ENCODE results near the gene SIGLEC12.
"Not testable (repeated sequence)": the region's sequence is repeated elsewhere in the genome, so short reads cannot be mapped to it uniquely, and the experiment has no call there.

The SIGLEC12 gene

DNA sequence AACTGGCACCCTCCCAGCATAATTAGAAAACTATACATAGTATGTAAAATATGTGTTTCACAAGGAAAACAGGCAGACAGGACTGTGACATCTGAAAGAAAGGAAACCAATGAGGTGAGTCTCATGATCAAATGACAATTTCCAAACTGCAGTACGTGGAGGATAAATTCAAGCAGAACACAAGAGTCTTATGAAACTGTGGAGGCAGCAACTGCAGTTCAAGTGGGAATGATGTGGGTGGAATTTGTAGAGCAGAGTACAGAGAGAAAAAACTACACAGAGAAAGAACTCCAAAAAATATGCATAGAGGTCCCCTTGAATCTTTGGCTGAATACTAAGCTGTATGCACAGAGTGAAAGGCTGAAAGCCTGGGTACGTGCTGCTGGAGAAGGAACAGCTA, 20.2 kb upstream of the SIGLEC12 start:
- no peak for DNase-seq

DNA sequence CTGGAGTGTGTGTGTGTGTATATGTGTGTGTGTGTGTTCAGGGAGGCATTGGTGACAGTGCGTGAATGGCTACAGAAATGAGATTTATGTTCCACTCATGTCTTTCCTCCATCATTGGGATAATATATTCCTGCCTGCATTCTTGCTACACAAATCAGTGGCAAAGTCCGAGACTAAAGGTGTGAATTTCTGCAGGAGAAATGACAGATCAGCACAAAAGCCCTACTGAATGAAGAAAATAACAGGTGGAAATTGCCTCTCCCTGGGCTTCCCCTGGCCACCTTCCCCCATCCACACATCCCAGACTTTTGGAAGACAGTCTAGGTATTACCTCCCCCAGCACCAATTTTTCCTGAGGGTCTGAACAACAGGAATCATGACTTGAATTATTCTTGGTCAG, 19.8 kb upstream of the SIGLEC12 start:
- no peak for DNase-seq

DNA sequence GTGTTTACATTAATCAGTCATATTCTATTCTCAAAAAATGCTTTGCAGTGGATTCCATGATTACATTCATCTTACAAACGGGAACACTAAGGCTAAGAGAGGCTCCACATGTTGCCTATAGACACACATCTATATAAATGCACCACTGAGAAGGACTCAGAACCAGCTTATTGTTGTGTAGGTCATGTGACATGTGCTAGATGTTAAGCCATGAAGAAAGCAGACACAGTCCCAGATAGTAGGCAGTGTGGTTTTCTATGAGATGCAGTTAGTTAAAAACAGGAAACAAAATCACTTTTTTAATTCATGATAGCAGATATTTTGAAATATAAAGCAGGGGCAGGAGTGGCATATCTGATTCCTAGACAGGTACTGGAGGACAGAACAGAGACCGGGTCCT, 19.1 kb upstream of the SIGLEC12 start:
- DNase-seq, result no peak

DNA sequence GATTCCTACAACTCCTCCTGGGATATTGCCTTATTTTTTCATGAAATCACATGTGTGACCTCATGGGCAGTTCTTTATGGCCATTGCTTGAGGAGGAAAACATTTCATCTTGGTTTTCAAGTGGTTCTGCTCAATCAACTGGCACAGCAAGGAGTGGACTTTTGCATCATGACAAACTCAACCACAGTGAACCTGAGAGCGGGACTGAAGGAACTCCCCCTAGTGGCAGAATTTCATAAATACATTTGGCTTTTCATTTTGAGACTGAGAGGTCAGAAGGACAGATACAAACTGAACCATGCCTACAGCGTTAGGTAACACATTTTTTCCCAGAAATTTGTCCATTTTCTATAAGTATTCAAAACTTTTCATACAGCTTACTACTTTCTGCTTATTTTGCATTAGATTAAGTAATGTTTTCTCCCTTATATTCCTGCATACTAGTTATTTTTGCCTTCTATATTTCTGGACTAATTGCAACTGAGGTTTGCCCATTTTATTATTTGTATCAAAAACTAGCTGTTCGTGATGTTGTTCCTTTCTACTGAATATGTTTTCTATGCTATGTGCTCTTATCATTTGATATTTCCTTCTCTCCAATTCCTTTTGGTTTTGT, 13.4 kb upstream of the SIGLEC12 start:
- no peak for DNase-seq

DNA sequence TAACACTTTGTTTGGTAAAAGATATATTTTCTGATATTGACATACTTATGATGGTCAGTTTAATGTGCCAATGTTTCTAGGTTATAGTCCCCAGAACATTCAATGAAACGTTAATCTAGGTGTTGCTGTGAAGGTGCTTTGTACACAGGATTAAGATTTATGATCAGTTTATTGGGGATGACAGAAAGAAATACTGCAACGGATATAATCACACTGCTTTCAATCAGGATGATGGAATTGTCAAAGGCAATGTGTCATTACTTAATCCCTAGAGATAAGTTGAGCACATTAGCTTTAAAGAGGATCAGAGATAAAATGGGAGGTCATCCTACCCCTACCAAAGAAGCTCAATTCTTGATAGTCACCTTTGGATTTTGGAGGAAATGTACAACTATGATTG, 12.4 kb upstream of the SIGLEC12 start:
- DNase-seq, result no peak

DNA sequence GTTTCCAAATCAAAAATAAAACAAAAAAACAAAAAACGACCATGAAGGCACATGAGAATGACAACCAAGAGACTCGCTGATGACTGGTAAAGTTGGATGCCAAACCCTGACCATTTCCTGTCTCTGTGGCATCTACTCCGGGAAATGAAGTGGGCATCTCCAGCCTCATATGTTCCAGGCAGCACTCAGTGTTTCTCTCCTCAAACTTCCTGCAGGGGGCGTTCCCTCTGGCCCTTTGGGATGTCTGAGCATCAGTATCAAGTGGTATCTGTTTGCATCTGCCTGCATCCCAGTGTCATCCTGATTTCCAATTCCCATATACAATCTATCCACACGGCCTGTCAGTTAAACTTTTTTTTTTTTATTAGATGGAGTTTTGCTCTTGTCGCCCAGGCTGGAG, 9.8 kb upstream of the SIGLEC12 start:
- DNase-seq, result no peak

DNA sequence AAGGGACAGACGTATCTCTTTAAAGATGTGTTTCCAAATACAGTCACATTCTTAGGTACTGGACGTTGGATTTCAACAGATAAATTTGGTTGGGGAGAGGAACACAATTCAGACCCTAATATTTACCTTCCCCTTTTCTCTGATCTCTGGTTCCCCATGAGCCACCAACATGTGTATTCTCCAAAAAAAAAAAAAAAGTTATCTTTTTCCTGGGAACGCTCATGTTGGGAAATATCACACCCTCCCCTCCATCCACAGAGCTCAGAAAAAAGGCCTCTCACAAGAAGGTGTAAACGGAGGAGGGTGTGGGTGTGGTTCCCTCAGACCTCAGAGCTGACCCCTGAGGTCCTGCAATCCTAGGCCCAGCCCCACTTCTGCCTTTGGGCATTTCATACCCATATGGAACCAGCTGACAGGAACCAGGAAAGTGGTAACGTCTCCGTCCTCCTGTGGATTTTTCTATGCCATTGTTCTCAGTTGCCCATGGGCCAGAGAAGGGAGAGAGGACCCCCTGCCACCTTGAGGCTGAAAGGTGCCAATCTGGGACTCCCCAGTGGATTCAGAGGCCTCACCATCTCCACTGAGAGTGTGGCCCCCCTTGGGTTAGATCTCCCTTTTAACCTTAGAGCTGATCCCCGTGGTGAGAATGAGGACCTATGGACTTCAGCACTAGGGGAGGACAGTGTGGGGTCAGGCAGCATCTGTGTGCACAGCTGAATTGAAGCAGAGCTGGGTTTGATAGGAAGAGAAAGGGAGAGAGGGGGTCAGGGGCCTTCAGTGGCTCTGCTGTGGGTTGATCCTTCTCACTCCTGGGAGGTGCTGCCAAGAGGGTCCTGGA, 8.4 kb upstream of the SIGLEC12 start:
- no peak for DNase-seq

DNA sequence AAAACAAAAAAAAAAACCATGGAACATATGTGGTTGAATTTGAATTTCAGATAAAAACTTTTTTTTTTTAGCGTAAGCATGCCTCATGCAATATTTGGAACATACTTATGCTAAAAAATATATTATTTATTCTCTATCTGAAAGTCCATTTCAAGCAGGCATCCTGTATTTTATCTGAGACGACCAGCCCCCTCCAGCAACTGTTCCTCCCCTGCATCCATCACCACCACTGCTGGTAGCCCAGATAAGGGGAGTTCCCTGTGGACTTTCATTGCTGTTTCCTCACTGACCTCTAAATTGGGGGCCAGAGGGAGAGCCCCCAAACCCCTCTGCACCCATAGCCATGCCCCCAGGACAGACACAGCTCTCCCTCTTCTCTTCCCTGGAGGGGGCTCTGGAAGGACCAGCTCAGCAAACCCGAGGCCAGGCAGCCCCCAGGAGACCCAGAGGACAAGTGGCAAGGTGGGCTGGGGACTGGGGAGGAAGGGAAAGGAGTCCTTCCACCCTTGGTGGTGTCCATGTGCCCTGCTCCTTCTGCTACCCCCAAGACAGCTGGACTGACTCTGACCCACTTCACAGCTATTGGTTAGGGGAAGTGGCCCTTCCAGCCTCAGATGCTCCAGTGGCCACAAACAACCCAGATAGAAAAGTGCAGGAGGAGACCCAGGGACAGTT, 6.6 kb upstream of the SIGLEC12 start:
- DNase-seq, result no peak

DNA sequence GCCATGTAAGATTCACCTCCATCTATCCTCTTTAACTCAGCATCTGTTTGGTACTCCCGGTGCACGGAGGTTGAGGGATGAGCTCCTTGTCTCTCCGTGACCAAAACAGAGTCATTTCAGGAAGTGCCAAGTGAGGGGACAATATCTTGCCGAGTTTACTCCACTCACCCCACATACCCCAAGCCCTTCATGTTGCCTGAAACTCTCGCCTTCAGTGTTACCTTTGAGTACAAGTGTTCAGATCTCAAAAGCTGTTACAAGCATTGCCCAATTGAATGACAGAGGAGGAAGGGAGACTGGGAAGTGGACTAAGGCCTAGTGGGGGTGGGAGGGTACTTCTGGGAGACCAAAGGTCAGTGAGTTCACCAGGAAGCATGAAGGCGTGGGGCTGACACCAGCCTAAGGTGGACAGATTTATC, 6.0 kb upstream of the SIGLEC12 start:
- DNase-seq, result no peak

DNA sequence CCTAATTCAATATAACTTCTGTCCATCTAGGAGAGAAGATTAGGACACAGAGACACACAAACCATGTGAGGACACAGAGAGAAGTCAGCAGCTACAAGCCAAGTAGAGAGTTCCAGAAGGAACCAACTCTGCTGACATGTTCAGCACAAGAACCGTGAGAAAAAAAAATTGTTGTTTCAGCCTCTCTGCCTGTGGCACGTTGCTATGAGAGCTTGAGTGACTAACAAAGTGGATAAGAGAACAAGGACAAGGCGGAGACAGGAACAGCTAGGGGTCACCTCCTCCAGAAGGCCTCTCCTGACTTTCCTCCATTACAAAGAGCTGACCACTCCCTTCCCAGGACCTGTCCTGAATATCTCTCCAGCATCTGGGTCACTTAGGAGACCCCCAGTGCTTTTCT, 5.6 kb upstream of the SIGLEC12 start:
- no peak for DNase-seq

DNA sequence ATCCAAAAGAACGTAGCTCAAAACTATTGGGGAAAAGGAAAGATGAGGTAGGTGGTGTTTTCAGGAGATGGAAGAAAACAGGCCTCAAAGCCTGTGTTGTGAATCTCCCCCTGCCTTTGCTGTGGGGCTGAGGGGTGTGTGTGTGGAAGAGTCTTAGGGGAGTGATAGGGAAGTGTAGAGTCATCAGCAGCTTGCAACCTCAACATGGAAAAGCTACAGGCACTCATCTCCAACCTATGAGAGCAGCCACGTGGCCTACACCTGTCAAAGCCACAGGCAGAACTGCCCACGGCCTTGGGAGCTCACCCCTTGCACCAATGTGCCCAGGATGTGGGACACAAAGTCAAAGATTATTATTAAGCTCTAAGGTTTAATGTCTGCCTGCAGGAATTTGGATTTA, 4.3 kb upstream of the SIGLEC12 start:
- no peak for DNase-seq

DNA sequence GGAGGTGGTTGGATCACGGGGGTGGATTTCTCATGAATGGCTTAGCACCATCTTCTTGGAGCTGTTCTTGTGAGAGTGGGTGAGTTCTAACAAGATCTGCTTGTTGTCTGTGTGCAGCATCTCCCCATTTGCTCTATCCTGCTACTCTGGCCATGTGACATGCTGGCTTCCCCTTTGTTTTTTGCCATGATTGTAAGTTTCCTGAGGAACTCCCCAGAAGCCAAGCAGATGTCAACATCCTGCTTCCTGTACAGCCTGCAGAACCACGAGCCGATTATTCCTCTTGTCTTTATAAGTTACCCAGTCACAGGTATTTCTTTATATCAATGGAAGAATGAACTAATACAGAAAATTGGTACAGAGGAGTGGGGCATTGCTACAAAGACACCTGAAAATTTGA, 2.3 kb upstream of the SIGLEC12 start:
- DNase-seq, result no peak

DNA sequence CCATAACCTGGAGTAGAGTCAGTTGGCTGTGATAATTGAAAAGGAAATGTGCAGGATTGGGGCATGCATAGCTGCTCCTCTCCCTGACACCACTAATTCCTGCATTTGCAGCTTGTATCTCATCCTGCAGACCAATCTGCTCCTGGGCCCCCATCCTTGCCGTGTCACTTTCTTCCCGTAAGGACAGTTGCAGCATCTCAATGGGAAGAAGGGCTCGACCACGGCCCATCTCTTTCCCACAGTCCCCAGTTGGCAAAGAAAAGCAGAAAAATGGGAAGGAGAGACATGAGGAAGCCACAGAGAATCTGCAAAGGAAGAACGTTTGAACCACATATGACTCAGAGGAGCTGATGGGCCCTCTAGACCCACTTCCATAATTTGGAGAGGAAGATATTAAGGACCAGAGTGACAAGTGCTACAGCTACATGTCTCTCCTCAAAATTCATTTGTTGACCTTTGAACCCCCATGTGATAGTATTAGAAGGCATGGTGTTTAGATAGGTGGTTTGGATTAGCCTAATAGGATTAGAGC, 1.8 kb upstream of the SIGLEC12 start:
- DNase-seq, result no peak

DNA sequence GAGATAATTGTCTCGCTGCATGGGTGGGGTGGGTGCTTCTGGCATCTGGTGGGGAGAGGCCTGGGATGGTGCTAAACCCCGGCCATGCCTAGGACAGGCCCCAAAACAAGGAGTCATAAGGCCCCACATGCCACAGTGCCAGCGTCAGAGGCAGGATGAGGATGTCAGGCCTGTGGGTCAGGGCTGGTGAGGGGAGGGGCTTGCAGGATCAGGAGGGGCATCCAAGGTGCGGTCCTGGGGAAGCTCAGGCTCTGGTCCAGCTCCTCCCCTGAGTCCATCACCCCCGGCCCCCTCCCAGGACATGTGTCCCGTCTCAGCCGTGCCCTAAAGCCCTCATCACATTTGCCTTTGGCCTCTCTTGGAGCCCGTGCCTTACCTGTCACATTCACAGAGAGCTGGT, 669 bp downstream of the SIGLEC12 start:
- DNase-seq, result not testable (repeated sequence)

DNA sequence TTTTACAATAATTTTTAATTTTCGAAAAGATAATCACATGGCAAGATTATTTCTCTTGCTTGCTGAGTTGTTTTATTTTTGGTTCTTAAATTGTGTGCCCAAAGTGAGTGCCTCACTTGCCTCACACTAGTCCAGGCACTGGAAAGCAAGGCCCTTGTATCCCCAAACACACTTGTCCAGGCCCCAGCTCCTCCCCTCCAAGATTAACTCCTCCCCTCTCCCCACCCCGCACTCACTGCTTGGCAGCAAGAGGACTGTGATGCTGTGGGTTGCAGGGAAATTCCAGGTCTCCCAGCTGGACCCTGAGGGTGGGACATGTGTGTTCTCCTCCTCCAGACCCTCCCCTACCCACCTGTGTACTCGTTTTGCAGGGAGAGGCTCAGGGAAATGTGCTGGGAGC, 3.9 kb downstream of the SIGLEC12 start:
- no peak for DNase-seq

DNA sequence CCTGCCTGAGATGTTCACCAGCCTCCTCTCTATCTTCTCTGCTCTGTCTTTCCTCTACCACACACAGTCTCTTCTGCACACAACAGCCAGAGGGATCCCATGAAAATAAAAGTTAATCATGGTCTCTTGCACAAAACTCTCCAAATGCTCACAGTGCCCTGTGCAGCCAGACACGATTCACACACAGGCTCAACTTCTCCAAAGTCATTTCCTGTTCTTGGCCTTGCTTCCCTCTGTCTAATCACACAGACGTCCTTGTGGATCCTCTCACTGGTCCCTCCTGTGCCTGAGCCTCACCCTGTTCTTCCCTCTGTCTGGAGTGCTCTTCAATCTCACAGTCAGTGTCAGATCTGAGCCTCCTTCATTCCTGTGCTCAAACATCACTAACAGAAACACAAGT, 7.8 kb downstream of the SIGLEC12 start:
- no peak for DNase-seq

DNA sequence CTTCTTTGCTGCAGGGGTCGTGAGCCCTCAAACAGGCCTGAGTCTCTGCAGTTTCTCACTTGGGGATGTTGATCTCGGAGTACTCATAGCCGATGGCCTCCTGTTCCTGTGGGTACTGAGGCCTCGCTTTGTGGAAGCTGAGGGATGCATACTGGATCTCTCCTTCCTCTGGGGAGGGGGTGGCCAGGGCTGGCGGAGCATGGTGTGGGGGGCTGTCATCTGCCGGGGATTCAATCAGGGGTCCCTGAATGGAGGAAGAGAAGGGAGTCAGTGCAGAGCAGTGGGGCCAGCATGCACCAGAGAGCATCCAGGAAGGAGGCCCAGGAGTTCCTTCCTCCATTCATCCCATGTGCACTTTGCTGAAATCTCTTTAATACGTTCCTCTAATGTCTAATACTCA, 10.0 kb downstream of the SIGLEC12 start:
- DNase-seq, result no peak

DNA sequence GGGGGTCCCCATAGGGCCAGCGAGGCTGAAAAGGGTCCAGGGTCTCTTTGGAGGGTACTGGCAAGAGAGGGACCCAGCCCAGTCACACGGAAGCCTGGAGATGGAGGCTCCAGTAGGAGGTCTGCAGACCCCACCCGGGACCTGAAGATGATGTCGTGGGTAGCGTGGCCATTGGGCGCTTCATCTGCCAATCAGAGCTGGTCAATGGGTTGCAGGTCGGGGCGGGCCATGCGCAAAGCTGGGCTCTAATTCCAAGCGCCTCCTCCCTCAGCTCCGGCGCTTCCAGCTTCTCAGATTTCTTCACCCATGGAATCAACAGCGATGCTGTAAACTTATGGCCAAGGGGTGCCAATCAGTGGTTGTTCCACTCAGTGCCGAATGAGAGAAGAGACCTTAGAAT, 10.9 kb downstream of the SIGLEC12 start:
- no peak for DNase-seq

DNA sequence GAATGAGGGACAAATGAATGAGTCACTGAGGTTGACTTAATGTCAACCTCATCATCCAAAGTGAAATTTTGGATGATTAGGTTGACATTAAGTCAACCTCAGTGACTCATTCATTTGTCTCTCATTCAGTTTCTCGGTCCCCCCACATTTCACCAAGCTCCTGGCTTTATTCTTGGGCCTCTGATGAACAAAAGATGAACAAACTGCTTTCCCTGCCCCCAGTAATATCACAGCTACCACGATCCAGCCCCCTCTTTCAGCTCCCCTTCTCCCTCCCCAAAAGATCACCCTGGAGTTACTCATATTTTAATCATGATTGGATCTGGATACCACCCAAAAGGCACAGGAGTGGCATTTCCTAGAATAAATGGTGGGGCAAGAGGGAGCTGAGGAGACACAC, 12.5 kb downstream of the SIGLEC12 start:
- no peak for DNase-seq

DNA sequence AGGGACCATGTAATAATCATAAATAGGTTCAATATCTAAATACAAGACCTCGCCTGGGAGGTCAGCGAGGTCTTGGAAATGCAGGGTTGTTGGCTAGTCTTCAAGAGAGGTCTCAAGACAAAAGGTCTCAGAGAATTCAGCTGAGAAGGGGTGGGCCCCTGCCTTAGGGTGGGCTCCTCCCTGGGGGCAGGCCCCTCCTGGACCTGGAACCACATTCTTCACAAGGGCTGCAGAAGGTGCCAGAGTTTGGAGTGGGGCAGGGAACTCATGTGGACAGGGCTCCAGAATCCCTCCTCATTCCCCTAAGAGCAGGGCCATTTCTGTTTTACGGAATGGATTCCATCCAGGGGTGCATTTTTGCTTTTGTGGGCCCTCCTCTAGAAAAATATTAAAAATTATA, 13.1 kb downstream of the SIGLEC12 start:
- DNase-seq, result no peak

DNA sequence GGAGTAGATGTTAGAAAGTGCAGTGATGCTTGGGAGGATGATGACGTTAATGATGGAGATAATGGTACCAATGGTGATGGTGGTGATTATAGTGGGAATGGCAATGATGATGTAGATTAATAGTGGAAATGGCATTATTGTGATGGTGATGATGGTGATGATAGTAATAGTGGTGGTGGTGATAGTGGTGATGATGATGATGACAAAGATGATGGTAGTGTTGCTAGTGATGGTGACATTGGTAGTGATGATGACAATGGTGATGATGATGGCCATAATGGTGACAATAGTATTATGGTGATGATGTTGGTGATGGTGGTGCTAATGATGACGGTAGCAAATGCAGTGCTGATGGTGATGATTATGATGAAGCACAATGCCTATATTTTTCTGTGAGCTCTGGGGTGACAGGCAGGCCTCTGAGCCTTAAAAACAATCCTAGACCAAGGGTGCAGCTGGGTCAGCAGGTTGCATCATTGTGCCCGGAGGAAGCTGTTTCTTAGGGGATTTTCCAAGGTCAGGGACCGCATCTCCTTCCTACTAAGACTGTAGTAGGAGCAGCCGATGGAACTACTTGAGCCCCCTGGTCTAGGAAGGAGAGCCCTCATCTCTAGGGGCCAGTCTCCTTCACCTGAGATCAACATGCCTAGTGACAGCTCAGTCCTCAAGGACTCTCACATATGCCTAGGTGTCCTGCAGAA, 15.5 kb downstream of the SIGLEC12 start:
- no peak for DNase-seq

DNA sequence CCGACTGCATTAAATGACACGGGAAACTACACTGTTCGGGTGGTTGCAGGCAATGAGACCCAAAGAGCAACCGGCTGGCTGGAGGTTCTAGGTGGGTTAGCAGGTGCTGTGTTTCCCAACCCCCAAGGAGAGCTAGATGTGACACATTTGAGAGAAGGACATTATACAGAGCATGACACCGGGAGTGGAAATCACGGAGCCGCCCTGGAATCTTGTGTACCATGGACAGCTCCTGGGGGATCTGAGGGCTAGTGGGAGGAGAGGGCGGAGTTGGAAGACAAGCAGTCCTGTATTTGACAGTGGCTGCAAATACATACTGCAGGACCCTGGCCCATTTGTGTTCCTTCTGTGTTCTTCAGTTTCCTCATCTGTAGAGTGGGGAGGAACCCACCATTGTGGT, 21.0 kb downstream of the SIGLEC12 start:
- DNase-seq, result no peak

Data from T-helper 9 cell (primary cell).